C4-2B (cell line): ENCODE data around the gene MRPS35.

Experiments used
- H3K27ac ChIP-seq: fragments of 450-650 bp; 2 replicates; pipeline ENCODE4 v1.5.1; 2017
- ZFX ChIP-seq: fragments of 450-650 bp; IDR thresholded peaks from 2 replicates; pipeline ENCODE4 v1.6.1; 2017
- TF ChIP-seq, protein P1 (sequence below): fragments of 450-650 bp; conservative IDR thresholded peaks from 2 replicates; pipeline ENCODE4 v1.5.1; 2017; ENCODE audit warnings: mild to moderate bottlenecking

MRPS35 gene

DNA sequence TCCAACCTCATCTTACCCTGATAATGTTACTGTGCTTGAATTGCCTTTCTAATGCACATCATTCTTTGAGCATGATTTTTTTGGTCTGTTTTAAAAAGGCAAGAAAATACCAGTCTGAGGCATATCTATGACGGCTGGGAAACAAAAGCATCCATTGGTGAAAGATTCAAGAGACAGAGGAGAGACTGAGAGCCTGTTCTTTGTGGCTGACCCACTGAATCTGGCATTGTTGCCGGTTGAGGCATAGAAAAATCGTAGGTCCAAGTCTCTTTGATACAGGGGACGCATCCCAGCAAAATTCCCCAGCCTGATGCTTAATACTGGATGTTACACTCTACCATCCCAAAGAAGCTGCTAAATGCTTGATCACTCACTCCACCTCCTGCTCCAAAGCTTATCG lies 66.5 kb downstream of the MRPS35 start:
- TF ChIP-seq, protein P1, sequence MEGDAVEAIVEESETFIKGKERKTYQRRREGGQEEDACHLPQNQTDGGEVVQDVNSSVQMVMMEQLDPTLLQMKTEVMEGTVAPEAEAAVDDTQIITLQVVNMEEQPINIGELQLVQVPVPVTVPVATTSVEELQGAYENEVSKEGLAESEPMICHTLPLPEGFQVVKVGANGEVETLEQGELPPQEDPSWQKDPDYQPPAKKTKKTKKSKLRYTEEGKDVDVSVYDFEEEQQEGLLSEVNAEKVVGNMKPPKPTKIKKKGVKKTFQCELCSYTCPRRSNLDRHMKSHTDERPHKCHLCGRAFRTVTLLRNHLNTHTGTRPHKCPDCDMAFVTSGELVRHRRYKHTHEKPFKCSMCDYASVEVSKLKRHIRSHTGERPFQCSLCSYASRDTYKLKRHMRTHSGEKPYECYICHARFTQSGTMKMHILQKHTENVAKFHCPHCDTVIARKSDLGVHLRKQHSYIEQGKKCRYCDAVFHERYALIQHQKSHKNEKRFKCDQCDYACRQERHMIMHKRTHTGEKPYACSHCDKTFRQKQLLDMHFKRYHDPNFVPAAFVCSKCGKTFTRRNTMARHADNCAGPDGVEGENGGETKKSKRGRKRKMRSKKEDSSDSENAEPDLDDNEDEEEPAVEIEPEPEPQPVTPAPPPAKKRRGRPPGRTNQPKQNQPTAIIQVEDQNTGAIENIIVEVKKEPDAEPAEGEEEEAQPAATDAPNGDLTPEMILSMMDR: no peak
- no peak for TF ChIP-seq ZFX
- H3K27ac ChIP-seq: no peak overlapping the region

DNA sequence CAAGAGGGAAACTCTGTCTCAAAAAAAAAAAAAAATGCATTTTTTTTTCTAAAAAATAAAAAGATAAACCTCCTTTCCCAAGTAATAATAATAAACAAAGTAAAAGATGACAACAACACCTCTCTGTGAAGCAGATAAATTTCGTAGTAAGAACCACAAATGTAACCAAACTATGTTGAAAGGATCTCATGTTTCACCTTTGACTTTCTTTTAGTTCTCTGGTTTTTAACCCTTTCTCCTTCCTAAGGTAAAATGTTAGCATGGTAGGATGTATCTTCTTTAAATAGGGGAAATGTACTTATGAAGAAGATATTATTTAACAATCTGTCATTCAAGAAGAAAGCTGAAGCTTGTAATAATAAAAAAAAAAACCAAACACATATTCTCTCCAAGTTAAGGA lies 67.6 kb downstream of the MRPS35 start:
- H3K27ac ChIP-seq: no peak overlapping the region
- TF ChIP-seq ZFX: no peak
- TF ChIP-seq, protein P1: no peak

DNA sequence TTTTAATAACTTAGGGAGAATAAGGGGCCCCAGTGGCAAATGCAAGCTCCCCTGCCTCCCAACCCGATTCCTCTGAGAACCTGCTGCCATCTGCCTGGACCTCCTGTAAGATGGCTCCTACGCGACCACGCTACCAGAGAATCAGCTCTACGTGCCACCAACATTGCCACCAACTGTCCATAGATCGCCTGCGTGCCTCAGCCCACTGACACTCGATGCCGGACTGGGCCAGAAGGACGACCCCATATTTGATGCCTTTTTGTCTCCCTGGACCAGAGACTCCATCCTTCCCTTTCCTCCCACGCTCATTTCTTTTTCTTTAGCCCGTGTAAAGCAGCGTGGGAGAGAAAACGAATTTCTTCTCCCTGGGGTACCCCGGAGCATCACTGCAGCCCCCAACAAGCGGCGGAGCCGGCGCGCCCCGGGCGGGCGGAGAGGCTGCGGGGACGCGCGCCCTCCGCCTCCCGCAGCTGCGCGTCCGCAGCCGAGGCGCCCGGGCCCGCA lies 68.8 kb downstream of the MRPS35 start:
- H3K27ac ChIP-seq: peak overlapping the region; percentile 85
- TF ChIP-seq, protein P1: no peak
- no peak for TF ChIP-seq ZFX

DNA sequence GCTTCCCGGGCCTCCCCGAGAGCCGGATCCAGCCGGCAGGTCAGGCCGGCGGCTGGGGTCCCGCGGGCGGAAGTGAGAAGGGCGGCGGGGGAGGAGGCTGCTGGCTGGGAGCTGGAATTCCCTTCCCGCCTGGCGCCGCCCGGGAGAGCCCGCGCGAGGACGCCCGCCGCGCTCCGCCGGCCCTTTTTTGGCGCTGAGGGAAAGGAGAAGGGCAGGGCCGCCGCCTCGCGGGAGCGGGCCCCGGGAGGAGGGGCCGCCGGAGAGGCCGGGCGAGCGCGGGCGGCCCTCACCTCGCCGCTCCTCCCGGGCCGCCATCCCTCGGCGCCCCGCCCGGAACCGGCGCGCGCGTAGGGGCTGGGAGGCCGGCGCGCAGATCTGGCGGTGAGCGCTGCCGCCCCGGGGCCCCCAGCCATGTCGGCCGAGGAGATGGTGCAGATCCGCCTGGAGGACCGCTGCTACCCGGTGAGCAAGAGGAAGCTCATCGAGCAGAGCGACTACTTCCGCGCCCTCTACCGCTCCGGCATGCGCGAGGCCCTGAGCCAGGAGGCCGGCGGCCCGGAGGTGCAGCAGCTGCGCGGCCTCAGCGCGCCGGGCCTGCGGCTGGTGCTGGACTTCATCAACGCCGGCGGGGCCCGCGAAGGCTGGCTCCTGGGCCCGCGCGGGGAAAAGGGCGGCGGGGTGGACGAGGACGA lies 69.4 kb downstream of the MRPS35 start, which contains the start of the genes KLHL42 and MANSC4:
KLHL42 (plus strand) TSS at position 314 of the 692 bp plus-strand sequence; CDS start at position 412, 98 bp downstream.
MANSC4 (minus strand) TSS at position 317 of the 692 bp plus-strand sequence. CDS start 8,960 bp downstream, outside the sequence.
- H3K27ac ChIP-seq: peak within 1 kb of the TSS; percentile 85
- TF ChIP-seq ZFX: peak; percentile 99
- TF ChIP-seq, protein P1: peak; percentile 18

DNA sequence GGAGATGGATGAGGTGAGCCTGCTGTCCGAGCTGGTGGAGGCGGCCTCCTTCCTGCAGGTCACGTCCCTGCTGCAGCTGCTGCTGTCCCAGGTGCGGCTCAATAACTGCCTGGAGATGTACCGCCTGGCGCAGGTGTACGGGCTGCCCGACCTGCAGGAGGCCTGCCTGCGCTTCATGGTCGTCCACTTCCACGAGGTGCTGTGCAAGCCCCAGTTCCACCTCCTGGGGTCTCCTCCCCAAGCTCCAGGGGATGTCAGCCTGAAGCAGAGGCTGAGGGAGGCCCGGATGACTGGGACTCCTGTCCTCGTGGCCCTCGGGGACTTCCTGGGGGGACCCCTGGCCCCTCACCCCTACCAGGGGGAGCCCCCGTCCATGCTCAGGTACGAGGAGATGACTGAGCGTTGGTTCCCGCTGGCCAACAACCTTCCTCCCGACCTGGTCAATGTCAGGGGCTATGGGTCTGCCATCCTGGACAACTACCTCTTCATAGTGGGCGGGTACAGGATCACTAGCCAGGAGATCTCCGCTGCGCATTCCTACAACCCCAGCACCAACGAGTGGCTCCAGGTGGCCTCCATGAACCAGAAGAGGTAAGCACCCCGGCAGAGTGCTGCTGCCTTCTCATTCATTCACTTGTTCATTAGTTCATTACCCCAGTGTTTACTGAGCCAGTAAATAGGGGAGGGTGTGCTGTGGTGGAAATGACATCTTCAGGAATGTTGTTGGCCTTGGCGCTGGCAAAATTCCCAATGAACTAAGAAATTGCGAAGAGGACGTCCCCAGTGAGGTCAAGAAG lies 70.2 kb downstream of the MRPS35 start:
- H3K27ac ChIP-seq: peak overlapping the region; percentile 85

DNA sequence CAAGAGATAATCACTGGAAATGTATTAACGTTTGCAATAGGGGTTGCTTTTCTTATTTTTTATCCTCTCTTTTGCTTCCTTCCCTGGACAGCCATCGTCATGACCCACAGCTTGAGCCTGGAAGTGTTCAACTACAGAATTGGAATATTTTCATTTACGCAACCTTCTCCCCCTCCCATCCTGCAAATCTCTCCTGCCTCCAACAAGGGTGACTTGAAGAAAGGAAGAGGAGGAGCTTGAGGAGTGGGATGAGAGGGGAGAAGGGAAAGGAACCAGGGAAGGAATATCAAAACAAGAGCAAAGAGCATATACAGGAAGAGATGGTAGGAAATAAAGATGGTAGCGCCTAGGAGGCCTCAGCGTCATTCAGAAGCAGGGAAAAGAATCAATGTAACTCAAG lies 71.0 kb downstream of the MRPS35 start:
- H3K27ac ChIP-seq: no peak overlapping the region
- no peak for TF ChIP-seq ZFX
- TF ChIP-seq, protein P1: no peak

More for the DNA sequence above, 70.2 kb downstream of the MRPS35 start:
- peak; percentile 90 for TF ChIP-seq ZFX
- TF ChIP-seq, protein P1: 0 out of 2 replicates have a peak, but pooled peaks have one; percentile 5

DNA sequence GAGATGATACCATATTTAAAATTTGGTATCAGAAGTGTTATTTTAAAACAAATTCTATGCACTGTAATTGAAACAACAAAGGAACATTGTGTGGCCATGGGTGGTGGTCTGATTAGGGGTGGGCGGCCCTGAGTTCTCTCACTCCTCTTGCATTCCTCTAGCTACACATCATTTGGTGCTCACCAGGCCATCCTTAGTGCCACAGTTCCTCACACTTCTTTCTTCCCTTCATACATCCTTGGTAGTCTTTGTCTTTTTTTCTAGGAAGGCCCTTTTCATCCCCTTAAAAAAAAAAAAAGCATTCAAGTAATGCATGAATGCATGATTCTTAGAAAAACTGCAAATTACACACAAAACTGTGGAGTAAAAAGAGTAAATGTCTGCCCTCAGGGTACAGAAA lies 71.8 kb downstream of the MRPS35 start:
- TF ChIP-seq, protein P1: no peak
- no peak for TF ChIP-seq ZFX
- no peak overlapping the region for H3K27ac ChIP-seq
